GM19438 (cell line): ENCODE measurements around the gene SPDL1.
A peak's percentile ranks its signal among the peaks of the same experiment; 100 is the strongest.
"Not testable (repeated sequence)": the region's sequence is repeated elsewhere in the genome, so short reads cannot be mapped to it uniquely, and the experiment has no call there.

Experiments used
- ATAC-seq: cut with Tn5 transposase; IDR thresholded peaks from one replicate; pipeline ENCODE4 v1.9.1; 2021; ENCODE audit warnings: low read depth; ENCODE audit not compliant: unreplicated experiment

SPDL1 gene

GRCh38 chr5:169569513-169569912 lies 14.1 kb upstream of the SPDL1 start:
- no peak for ATAC-seq

- ATAC-seq, result no peak
Measured at GRCh38 chr5:169571355-169571754, 12.2 kb upstream of the SPDL1 start.

- no peak for ATAC-seq
Measured at GRCh38 chr5:169574134-169574646, 9.4 kb upstream of the SPDL1 start.

- no peak for ATAC-seq
Measured at GRCh38 chr5:169576181-169576598, 7.4 kb upstream of the SPDL1 start.

- ATAC-seq, result no peak
Measured at GRCh38 chr5:169577951-169578350, 5.6 kb upstream of the SPDL1 start.

- no peak for ATAC-seq
Measured at GRCh38 chr5:169580964-169581363, 2.6 kb upstream of the SPDL1 start.

- ATAC-seq, result peak; percentile 29
Measured at GRCh38 chr5:169581580-169582227, 1.9 kb upstream of the SPDL1 start.

GRCh38 chr5:169583101-169583423 lies 511 bp upstream of the SPDL1 start:
- peak; percentile 46 for ATAC-seq

- no peak for ATAC-seq
Measured at GRCh38 chr5:169584998-169585451, 1.5 kb downstream of the SPDL1 start.

- no peak for ATAC-seq
Measured at GRCh38 chr5:169590602-169591001, 7.0 kb downstream of the SPDL1 start.

- ATAC-seq, result no peak
Measured at GRCh38 chr5:169591636-169592035, 8.1 kb downstream of the SPDL1 start.

GRCh38 chr5:169592937-169593650 lies 9.5 kb downstream of the SPDL1 start:
- no peak for ATAC-seq

GRCh38 chr5:169595172-169595820 lies 11.7 kb downstream of the SPDL1 start:
- no peak for ATAC-seq

GRCh38 chr5:169599451-169599850 lies 15.9 kb downstream of the SPDL1 start:
- no peak for ATAC-seq

GRCh38 chr5:169602535-169602934 lies 19.0 kb downstream of the SPDL1 start:
- no peak for ATAC-seq

- no peak for ATAC-seq
Measured at GRCh38 chr5:169606279-169606678, 22.7 kb downstream of the SPDL1 start.

- no peak for ATAC-seq
Measured at GRCh38 chr5:169607882-169608281, 24.3 kb downstream of the SPDL1 start.

- no peak for ATAC-seq
Measured at GRCh38 chr5:169609716-169610115, 26.1 kb downstream of the SPDL1 start.

- ATAC-seq, result no peak
Measured at GRCh38 chr5:169610606-169611005, 27.0 kb downstream of the SPDL1 start.

- no peak for ATAC-seq
Measured at GRCh38 chr5:169615561-169615960, 32.0 kb downstream of the SPDL1 start.

- ATAC-seq, result not testable (repeated sequence)
Measured at GRCh38 chr5:169624307-169624706, 40.7 kb downstream of the SPDL1 start.

- ATAC-seq, result no peak
Measured at GRCh38 chr5:169626779-169627178, 43.2 kb downstream of the SPDL1 start.
